Neural cell (in vitro differentiated cells): ENCODE results near the gene AKAP14. TPM values are rescaled to one million over a fixed set of nuclear protein-coding genes. Genes with fewer than 3 reads are reported as not detected.

ENCODE experiments used
- H2AFZ ChIP-seq: fragments of 200-600, 300-800 bp; sonication (generic), shearing (Covaris generic); 2 replicates; pipeline ENCODE4 v1.6.0; 2014; ENCODE audit warnings: low read depth, mild to moderate bottlenecking, antibody characterized with exemption, low read length, moderate library complexity
- H3F3A ChIP-seq: fragments of 200-600 bp; shearing (Covaris generic); 2 replicates; pipeline ENCODE4 v1.6.1; 2016; ENCODE audit warnings: mild to moderate bottlenecking, moderate library complexity, mixed read lengths, antibody characterized with exemption, low read length; ENCODE audit not compliant: insufficient read depth, poor library complexity, severe bottlenecking
- H3K27ac ChIP-seq: fragments of 200-600, 300-800 bp; sonication (generic), shearing (Covaris generic); 2 replicates; pipeline ENCODE4 v1.5.1; 2014; ENCODE audit warnings: mild to moderate bottlenecking, low read length, moderate library complexity
- H3K27me3 ChIP-seq: fragments of 300-800, 200-600 bp; sonication (generic), shearing (Covaris generic); 2 replicates; pipeline ENCODE4 v1.6.0; 2014; ENCODE audit warnings: mild to moderate bottlenecking, low read depth, low read length, moderate library complexity; ENCODE audit not compliant: insufficient read depth
- H3K36me3 ChIP-seq: fragments of 300-800, 200-600 bp; sonication (generic), shearing (Covaris generic); 2 replicates; pipeline ENCODE4 v1.5.1; 2014; ENCODE audit warnings: mild to moderate bottlenecking, antibody characterized with exemption, low read length, moderate library complexity; ENCODE audit not compliant: insufficient read depth
- H3K4me2 ChIP-seq: fragments of 300-800, 200-600 bp; sonication (generic), shearing (Covaris generic); 2 replicates; pipeline ENCODE4 v1.6.0; 2014; ENCODE audit warnings: mild to moderate bottlenecking, low read length
- H3K4me3 ChIP-seq: fragments of 300-800, 200-600 bp; sonication (generic), shearing (Covaris generic); 2 replicates; pipeline ENCODE4 v1.5.1; 2014; ENCODE audit warnings: mild to moderate bottlenecking, low read length, moderate library complexity
- H3K79me2 ChIP-seq: fragments of 200-600 bp; shearing (Covaris generic); replicated peaks from 2 replicates; pipeline ENCODE4 v1.6.0; 2014; ENCODE audit warnings: mild to moderate bottlenecking, low read length, moderate library complexity; ENCODE audit not compliant: insufficient read depth
- H3K9ac ChIP-seq: fragments of 300-800, 200-600 bp; sonication (generic), shearing (Covaris generic); 2 replicates; pipeline ENCODE4 v1.6.1; 2016; ENCODE audit warnings: mild to moderate bottlenecking, low read length, mixed read lengths
- H3K9me2 ChIP-seq: fragments of 200-600 bp; shearing (Covaris generic); 2 replicates; pipeline ENCODE4 v1.6.1; 2016; ENCODE audit warnings: mild to moderate bottlenecking, low read length, mixed read lengths; ENCODE audit not compliant: insufficient read depth
- H3K9me3 ChIP-seq: fragments of 200-600, 300-800 bp; sonication (generic), shearing (Covaris generic); 2 replicates; pipeline ENCODE4 v1.6.1; 2016; ENCODE audit warnings: mild to moderate bottlenecking, mixed run types, low read length, moderate library complexity, mixed read lengths
- H4K20me1 ChIP-seq: fragments of 200-600 bp; shearing (Covaris generic); 2 replicates; pipeline ENCODE4 v1.6.1; 2016; ENCODE audit warnings: mild to moderate bottlenecking, mixed run types; ENCODE audit not compliant: insufficient read depth
- CTCF ChIP-seq: fragments of 450-650 bp; IDR thresholded peaks from 2 replicates; pipeline ENCODE4 v1.5.1; 2014; ENCODE audit warnings: antibody characterized with exemption, mild to moderate bottlenecking, moderate library complexity; ENCODE audit not compliant: poor library complexity, severe bottlenecking
- EP300 ChIP-seq: fragments of 450-650 bp; conservative IDR thresholded peaks from 2 replicates; pipeline ENCODE4 v1.6.1; 2014; ENCODE audit warnings: antibody characterized with exemption, mild to moderate bottlenecking, moderate library complexity; ENCODE audit not compliant: poor library complexity, severe bottlenecking
- EZH2 ChIP-seq: fragments of 200-600, 300-800 bp; shearing (Covaris generic), sonication (generic); IDR thresholded peaks from 2 replicates; pipeline ENCODE4 v1.6.1; 2014; ENCODE audit warnings: antibody characterized with exemption, low read length, borderline replicate concordance, mild to moderate bottlenecking; ENCODE audit not compliant: insufficient read depth, poor library complexity, severe bottlenecking
- MXI1 ChIP-seq: fragments of 450-650 bp; conservative IDR thresholded peaks from 2 replicates; pipeline ENCODE4 v1.6.1; 2014; ENCODE audit warnings: antibody characterized with exemption, mild to moderate bottlenecking; ENCODE audit not compliant: poor library complexity, severe bottlenecking
- POLR2AphosphoS5 ChIP-seq: IDR thresholded peaks from 2 replicates; pipeline ENCODE4 v1.6.1; 2012
- RAD21 ChIP-seq: fragments of 450-650 bp; conservative IDR thresholded peaks from 2 replicates; pipeline ENCODE4 v1.6.1; 2014; ENCODE audit warnings: antibody characterized with exemption, mild to moderate bottlenecking, moderate library complexity
- REST ChIP-seq: IDR thresholded peaks from 2 replicates; pipeline ENCODE4 v1.6.1; 2012; ENCODE audit warnings: borderline replicate concordance
- SMC3 ChIP-seq: fragments of 450-650 bp; conservative IDR thresholded peaks from 2 replicates; pipeline ENCODE4 v1.6.1; 2014; ENCODE audit warnings: antibody characterized with exemption, mild to moderate bottlenecking, moderate library complexity; ENCODE audit not compliant: poor library complexity
- TAF1 ChIP-seq: IDR thresholded peaks from 2 replicates; pipeline ENCODE4 v1.6.1; 2012; ENCODE audit warnings: low read depth
- polyA plus RNA-seq: library from polyadenylated mRNA; depleted of rRNA; stranded (reverse); fragments of >200 nt; gene quantifications from 2 replicates; pipeline ENCODE4 v1.2.3, GENCODE V29; 2014

Gene AKAP14
- polyA plus RNA-seq, 1 donor from 2014 or later: 4.2 TPM

- H3K36me3 ChIP-seq: no peaks in the 10 kb centered on the region
- H4K20me1 ChIP-seq: no peaks in the 10 kb centered on the region
- H3K9ac ChIP-seq: no peak overlapping the region
These were observed 3.4 kb downstream of the AKAP14 start for GRCh38 chrX:119899125-119899524.

DNA sequence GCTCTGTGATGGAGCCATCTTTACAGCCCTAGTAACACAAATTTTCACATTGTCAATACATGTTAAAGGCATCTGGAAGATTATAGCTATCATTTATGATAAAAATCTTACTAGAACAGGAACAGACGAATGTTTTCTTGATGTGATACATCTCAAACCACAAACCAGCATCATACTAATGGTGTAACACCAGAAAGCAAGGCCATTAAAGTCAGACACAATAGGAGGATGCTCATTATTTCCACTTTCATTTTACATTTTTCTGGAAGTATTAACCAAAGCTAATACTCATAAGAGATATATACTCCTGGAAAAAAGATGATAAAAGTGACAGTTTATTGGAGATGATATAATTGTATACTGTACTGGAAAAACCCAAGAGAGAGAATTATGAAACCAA is 5.3 kb downstream of the AKAP14 start:
- Histone ChIP-seq H3K27ac (no peak overlapping the region), H3K36me3 (no peaks in the 10 kb centered on the region), H3K4me3 (no peak overlapping the region), H4K20me1 (no peaks in the 10 kb centered on the region), H3K27me3 (no peaks in the 10 kb centered on the region), H3K79me2 (no peaks in the 10 kb centered on the region), H3K9ac (no peak overlapping the region), H3K4me2 (no peak overlapping the region), H3K9me2 (no peaks in the 10 kb centered on the region), H3F3A (no peaks in the 10 kb centered on the region), H2AFZ (no peak overlapping the region), H3K9me3 (no peaks in the 10 kb centered on the region)
- TF ChIP-seq MXI1 (no peak), EZH2 (no peak), POLR2AphosphoS5 (no peak), EP300 (no peak), CTCF (no peak), TAF1 (no peak), SMC3 (no peak), RAD21 (no peak)

More at GRCh38 chrX:119899125-119899524, 3.4 kb downstream of the AKAP14 start:
- Histone ChIP-seq H3K27me3 (no peaks in the 10 kb centered on the region), H3K9me2 (no peaks in the 10 kb centered on the region), H3K4me3 (no peak overlapping the region), H3K9me3 (no peaks in the 10 kb centered on the region), H3F3A (no peaks in the 10 kb centered on the region), H3K4me2 (no peak overlapping the region), H2AFZ (no peak overlapping the region), H3K27ac (no peak overlapping the region), H3K79me2 (no peaks in the 10 kb centered on the region)
- TF ChIP-seq CTCF (no peak), EZH2 (no peak), TAF1 (no peak), MXI1 (no peak), REST (no peak), POLR2AphosphoS5 (no peak), EP300 (no peak), SMC3 (no peak), RAD21 (no peak)
